ENCODE measurements around the gene SCO1.

GRCh38 chr17:10635290-10635689 lies 62.0 kb downstream of the SCO1 start:
- TF ChIP-seq, protein P1, sequence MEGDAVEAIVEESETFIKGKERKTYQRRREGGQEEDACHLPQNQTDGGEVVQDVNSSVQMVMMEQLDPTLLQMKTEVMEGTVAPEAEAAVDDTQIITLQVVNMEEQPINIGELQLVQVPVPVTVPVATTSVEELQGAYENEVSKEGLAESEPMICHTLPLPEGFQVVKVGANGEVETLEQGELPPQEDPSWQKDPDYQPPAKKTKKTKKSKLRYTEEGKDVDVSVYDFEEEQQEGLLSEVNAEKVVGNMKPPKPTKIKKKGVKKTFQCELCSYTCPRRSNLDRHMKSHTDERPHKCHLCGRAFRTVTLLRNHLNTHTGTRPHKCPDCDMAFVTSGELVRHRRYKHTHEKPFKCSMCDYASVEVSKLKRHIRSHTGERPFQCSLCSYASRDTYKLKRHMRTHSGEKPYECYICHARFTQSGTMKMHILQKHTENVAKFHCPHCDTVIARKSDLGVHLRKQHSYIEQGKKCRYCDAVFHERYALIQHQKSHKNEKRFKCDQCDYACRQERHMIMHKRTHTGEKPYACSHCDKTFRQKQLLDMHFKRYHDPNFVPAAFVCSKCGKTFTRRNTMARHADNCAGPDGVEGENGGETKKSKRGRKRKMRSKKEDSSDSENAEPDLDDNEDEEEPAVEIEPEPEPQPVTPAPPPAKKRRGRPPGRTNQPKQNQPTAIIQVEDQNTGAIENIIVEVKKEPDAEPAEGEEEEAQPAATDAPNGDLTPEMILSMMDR (IDR thresholded peaks at IDR 0.05) = no peak
- no peak for TF ChIP-seq POLR2A (IDR thresholded peaks at IDR 0.05)
